Measurements from ENCODE around the gene CALD1.

GRCh38 chr7:134823400-134823799 lies 44.0 kb downstream of the CALD1 start:
- TF ChIP-seq CTCF (conservative IDR thresholded peaks at IDR 0.05; ENCODE audit: low read length), result no peak
- no peak for TF ChIP-seq EZH2phosphoT487 (IDR thresholded peaks at IDR 0.05; ENCODE audit: borderline replicate concordance)

Data from Loucy (cell line).